ENCODE measurements around the gene AFF1.
"Not testable (repeated sequence)": the region's sequence is repeated elsewhere in the genome, so short reads cannot be mapped to it uniquely, and the experiment has no call there.

AFF1 gene

GRCh38 chr4:87012265-87012953 is 77.6 kb downstream of the AFF1 start:
- peak; percentile 44 for DNase-seq

- not testable (repeated sequence) for DNase-seq
These were observed 78.1 kb downstream of the AFF1 start for GRCh38 chr4:87012954-87013308.

GRCh38 chr4:87014284-87014782 is 79.5 kb downstream of the AFF1 start:
- DNase-seq, result peak; percentile 29

GRCh38 chr4:87015416-87015815 is 80.6 kb downstream of the AFF1 start:
- DNase-seq, result peak; percentile 60

GRCh38 chr4:87017580-87018342 is 83.0 kb downstream of the AFF1 start:
- DNase-seq, result peak; percentile 93

GRCh38 chr4:87018753-87019152 is 83.9 kb downstream of the AFF1 start:
- no peak for DNase-seq

- DNase-seq, result no peak
These were observed 84.5 kb downstream of the AFF1 start for GRCh38 chr4:87019246-87019791.

- DNase-seq, result no peak
These were observed 85.1 kb downstream of the AFF1 start for GRCh38 chr4:87019898-87020297.

- no peak for DNase-seq
These were observed 89.4 kb downstream of the AFF1 start for GRCh38 chr4:87024201-87024600.

GRCh38 chr4:87025023-87025613 is 90.3 kb downstream of the AFF1 start:
- no peak for DNase-seq

GRCh38 chr4:87025614-87026041 is 90.8 kb downstream of the AFF1 start:
- DNase-seq, result no peak

- peak; percentile 80 for DNase-seq
These were observed 92.1 kb downstream of the AFF1 start for GRCh38 chr4:87026800-87027495.

GRCh38 chr4:87029356-87029755 is 94.5 kb downstream of the AFF1 start:
- DNase-seq, result no peak

- DNase-seq, result no peak
These were observed 95.3 kb downstream of the AFF1 start for GRCh38 chr4:87030124-87030523.

- DNase-seq, result peak; percentile 54
These were observed 96.1 kb downstream of the AFF1 start for GRCh38 chr4:87030755-87031441.

GRCh38 chr4:87031920-87032319 is 97.1 kb downstream of the AFF1 start:
- DNase-seq, result no peak

GRCh38 chr4:87032884-87033533 is 98.2 kb downstream of the AFF1 start:
- no peak for DNase-seq

GRCh38 chr4:87033902-87034301 is 99.1 kb downstream of the AFF1 start:
- no peak for DNase-seq

GRCh38 chr4:87034527-87034926 is 99.7 kb downstream of the AFF1 start:
- no peak for DNase-seq

GRCh38 chr4:87035881-87036509 is 101.2 kb downstream of the AFF1 start:
- no peak for DNase-seq

- DNase-seq, result no peak
These were observed 101.9 kb downstream of the AFF1 start for GRCh38 chr4:87036713-87037112.

All from hematopoietic multipotent progenitor cell treated with erythropoietin and hydrocortisone succinate and interleukin-3 and kit ligand, for 4 days (in vitro differentiated cells).